ENCODE measurements around the gene REM2.

Gene REM2

DNA sequence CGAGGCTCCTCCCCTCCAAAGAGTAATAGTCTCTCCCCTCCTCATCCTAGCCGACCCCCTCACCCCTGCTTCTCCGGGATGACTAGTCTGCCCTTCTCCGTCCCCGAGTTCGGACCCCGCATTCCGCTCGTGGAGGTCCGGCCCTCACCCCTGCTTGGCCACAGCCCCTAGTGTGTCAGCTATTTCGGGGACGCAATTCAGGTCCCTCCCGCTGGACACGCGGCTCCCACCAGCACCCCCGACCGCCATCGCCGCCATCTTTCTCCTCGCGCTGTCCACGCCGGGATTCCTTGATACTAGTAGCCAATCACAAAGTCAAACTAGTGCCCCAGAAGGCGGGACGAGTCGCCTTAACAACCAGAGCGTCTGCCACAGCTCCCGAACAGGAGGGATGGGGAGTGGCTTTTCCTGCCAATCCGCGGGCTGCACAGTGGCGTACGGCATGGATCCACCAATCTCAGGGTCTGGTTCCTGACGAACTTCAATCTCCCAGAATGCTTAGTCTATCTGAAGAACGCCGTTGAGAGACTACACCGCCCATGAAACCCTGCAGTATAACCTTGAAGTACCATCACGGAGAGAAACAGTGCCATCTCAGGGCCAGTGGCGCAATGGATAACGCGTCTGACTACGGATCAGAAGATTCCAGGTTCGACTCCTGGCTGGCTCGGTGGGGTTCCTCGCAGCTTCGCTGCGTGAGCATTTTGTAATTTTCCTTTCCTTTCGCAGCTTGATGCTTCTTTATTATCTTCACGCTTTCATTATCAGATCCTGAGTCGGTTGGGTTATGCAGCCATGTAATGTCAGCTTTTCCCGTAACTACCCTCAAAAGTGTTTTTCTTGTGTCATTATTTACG, 46.3 kb downstream of the REM2 start, which contains the start of gene PRMT5:
TSS of gene PRMT5 (minus strand) at position 273 of the 857 bp plus-strand sequence. CDS start at position 258, 15 bp downstream.
- DNase-seq (ENCODE audit: low read depth): peak; percentile 95

DNA sequence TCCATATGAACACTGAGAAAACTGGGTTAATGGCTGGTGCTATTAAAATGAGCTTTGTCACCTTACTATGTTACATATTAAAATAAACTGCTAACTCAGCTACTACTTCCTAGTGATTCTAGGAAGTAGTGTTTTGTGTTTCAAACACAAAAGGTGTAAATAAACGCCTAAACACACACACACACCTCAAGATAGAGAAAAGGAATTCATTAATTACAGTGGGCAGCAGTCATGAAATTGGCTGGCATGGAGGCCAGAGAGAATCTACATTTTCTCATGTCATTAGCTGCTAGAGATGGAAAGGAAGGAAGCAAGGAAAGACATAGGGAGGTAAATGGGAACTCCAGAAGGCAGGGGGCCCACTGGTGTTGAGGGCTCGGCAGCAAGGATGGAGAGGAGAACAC, 46.9 kb downstream of the REM2 start:
- DNase-seq (ENCODE audit: low read depth): no peak

DNA sequence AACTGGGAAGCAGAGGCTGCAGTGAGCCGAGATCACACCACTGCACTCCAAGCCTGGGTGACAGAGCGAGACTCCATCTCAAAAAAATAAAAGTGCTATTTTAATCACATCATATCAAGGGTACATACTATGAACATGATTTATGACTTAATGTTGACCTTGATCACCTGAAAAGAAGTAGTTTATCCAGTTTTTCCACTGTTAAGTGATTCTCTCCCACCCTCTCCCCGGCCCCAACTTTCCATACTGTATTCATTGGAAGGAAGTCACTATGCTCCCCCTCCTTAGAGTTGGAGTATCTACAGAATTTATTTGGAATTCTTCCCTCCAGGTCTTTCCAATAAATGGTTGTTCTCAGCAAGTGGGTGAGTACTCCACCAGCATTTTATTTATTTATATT, 49.1 kb downstream of the REM2 start:
- no peak for DNase-seq (ENCODE audit: low read depth)

DNA sequence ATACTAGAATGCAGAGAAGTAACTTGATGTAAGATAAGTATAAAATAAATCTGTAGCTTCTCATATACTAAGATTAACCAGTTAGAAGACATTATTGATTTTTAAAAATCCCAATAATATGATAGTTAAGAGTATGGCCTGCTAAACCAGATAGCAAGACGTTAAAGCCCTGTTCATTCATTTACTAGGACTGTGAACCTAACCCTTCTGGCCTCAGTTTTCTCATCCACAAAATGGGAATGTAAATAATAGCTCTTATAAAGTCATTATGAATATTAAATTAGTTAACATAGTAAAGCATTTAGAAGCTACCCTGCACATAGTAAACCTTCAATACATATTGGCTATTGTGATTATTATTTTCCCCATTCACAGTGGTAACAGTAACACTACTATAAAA, 52.1 kb downstream of the REM2 start:
- DNase-seq (ENCODE audit: low read depth): no peak
